Progenitor cell of endocrine pancreas (in vitro differentiated cells): Measurements from ENCODE around the gene HGFAC. TPM values are rescaled to one million over a fixed set of nuclear protein-coding genes. Genes with fewer than 3 reads are reported as not detected.

ENCODE experiments used
- DNase-seq: peaks from one replicate; pipeline ENCODE4 v3.0.0; 2021; ENCODE audit warnings: low spot score; ENCODE audit not compliant: unreplicated experiment
- H3K27ac Mint-ChIP-seq: 2 replicates; pipeline ENCODE4 v1.8.0; 2021; ENCODE audit warnings: mild to moderate bottlenecking, moderate library complexity, mixed read lengths
- H3K27me3 Mint-ChIP-seq: 2 replicates; pipeline ENCODE4 v1.8.0; 2021; ENCODE audit warnings: mixed read lengths
- H3K36me3 Mint-ChIP-seq: 2 replicates; pipeline ENCODE4 v1.8.0; 2022; ENCODE audit warnings: mixed read lengths; ENCODE audit not compliant: insufficient read depth
- H3K4me1 Mint-ChIP-seq: 2 replicates; pipeline ENCODE4 v1.8.0; 2021; ENCODE audit warnings: low read depth, mixed read lengths
- H3K4me3 Mint-ChIP-seq: 2 replicates; pipeline ENCODE4 v1.8.0; 2021; ENCODE audit warnings: low read depth, mild to moderate bottlenecking, moderate library complexity, mixed read lengths
- H3K9me3 Mint-ChIP-seq: 2 replicates; pipeline ENCODE4 v1.8.0; 2021; ENCODE audit warnings: low read depth, mixed read lengths
- total RNA-seq: library from RNA; stranded (reverse); gene quantifications from 2 replicates; pipeline ENCODE4 v1.2.1, GENCODE V29; 2021
- TF ChIP-seq, protein P1 (sequence below): fragments of 200-600 bp; sonication (generic); IDR thresholded peaks from one replicate; pipeline ENCODE4 v1.5.0; 2021; ENCODE audit warnings: antibody characterized with exemption, mild to moderate bottlenecking; ENCODE audit not compliant: unreplicated experiment

Gene HGFAC
- total RNA-seq, 1 donor from 2014 or later: 7.5 TPM

DNA sequence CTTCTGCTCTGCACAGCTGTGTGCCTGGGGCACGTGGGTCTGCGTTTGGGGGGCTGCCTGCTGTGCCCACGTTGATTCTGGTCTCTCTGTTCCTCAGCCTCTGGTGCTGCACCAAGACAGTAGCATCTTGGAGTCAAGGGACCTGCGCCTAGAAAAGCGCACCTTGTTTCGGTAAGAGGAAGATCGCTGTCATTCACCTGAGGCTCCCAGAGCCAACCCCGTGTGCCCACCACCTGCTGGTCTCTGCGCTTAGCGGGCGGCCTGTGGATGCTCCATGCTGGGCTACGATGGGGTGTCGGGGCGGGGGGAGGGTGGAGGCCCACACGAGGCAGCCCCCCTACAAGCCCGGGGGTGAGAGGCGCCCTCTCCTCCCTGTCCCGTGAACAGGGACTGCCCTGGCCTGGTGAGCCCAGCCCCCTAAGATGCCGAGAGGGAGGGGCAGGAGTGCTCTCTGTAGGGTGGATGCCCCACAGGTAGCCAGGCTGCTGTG is 18.9 kb upstream of the HGFAC start:
- Mint-ChIP-seq H3K4me3 (no peak overlapping the region), H3K27me3 (no peaks in the 10 kb centered on the region), H3K4me1 (no peaks in the 10 kb centered on the region), H3K9me3 (no peaks in the 10 kb centered on the region), H3K36me3 (peaks cover 8% of the 10 kb centered on the region), H3K27ac (no peak overlapping the region)
- TF ChIP-seq, protein P1, sequence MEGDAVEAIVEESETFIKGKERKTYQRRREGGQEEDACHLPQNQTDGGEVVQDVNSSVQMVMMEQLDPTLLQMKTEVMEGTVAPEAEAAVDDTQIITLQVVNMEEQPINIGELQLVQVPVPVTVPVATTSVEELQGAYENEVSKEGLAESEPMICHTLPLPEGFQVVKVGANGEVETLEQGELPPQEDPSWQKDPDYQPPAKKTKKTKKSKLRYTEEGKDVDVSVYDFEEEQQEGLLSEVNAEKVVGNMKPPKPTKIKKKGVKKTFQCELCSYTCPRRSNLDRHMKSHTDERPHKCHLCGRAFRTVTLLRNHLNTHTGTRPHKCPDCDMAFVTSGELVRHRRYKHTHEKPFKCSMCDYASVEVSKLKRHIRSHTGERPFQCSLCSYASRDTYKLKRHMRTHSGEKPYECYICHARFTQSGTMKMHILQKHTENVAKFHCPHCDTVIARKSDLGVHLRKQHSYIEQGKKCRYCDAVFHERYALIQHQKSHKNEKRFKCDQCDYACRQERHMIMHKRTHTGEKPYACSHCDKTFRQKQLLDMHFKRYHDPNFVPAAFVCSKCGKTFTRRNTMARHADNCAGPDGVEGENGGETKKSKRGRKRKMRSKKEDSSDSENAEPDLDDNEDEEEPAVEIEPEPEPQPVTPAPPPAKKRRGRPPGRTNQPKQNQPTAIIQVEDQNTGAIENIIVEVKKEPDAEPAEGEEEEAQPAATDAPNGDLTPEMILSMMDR: no peak
- no peak for DNase-seq

DNA sequence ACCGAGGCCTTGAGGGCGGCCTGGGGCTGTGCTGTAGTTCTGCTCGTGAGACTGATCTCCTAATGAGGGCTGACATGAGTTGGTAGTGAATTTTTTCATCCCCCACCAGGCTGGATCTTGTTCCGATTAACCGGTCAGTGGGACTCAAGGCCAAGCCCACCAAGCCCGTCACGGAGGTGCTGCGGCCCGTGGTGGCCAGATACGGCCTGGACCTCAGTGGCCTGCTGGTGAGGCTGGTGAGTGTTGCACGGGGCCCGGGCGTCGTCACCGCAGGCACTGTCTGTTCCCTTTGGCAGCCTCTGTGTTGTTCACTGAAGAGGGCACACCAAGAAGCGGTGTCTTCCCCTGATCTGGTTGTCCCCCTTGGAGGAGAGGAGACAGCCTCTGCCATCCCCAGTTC is 18.4 kb upstream of the HGFAC start:
- Mint-ChIP-seq H3K27ac (no peak overlapping the region), H3K4me3 (no peak overlapping the region), H3K9me3 (no peaks in the 10 kb centered on the region), H3K36me3 (peaks cover 7% of the 10 kb centered on the region), H3K4me1 (no peaks in the 10 kb centered on the region), H3K27me3 (no peaks in the 10 kb centered on the region)
- DNase-seq: no peak
- TF ChIP-seq, protein P1: no peak

DNA sequence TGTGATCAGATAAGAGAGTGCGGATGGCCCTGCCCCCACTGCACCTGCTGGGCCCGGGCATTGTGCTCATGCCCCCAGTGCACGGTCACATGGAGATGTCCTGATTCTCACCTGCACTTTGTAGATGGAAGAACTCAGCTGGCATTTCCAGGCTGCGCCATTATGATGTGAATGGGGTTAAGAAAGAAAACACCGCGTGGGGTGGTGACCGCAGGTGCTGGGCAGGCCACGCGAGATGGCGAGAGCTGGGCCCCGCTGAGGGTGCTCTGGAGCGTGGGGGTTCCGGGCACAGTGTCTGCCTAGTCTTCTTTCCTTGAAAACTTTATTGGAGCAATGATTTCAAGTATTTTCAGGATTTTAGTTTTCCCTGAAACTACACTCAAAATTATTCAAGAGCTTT is 17.8 kb upstream of the HGFAC start:
- TF ChIP-seq, protein P1: no peak
- H3K4me1 Mint-ChIP-seq: no peaks in the 10 kb centered on the region
- H3K27me3 Mint-ChIP-seq: no peaks in the 10 kb centered on the region

DNA sequence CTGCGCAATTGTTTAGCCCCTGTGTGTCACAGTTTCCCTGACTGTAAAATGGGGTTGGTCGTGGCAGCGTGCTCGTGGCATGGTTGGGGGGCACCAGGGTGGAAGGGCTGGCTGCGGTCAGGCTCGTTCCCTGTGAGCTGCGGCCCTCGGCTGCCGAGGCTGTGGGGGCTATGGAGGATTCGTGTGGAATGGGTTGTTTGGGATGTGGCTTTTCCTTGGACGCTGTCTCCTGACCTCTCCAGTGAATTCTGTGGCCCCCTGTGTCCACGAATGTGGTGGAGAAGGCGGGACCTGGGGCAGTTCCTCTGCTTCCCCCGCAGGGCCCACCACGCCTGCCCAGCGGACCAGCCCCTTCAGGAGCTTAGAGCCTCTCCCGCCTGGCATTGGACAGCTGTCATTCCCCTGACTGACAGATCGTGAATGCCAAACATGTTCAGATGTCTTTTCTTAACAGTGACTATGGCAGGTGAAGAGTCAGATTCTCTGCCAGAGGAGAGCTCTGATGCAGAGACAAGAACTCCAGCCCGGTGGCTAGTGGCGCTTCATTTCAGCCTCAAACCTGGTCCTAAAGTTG is 17.2 kb upstream of the HGFAC start:
- Mint-ChIP-seq H3K36me3 (peaks cover 11% of the 10 kb centered on the region), H3K9me3 (no peaks in the 10 kb centered on the region), H3K4me1 (no peaks in the 10 kb centered on the region), H3K27me3 (no peaks in the 10 kb centered on the region), H3K4me3 (no peak overlapping the region), H3K27ac (no peak overlapping the region)
- TF ChIP-seq, protein P1: no peak
- no peak for DNase-seq

More for the DNA sequence above, 17.8 kb upstream of the HGFAC start:
- DNase-seq: no peak
- no peak overlapping the region for H3K4me3 Mint-ChIP-seq
- peaks cover 9% of the 10 kb centered on the region for H3K36me3 Mint-ChIP-seq
- no peak overlapping the region for H3K27ac Mint-ChIP-seq
- H3K9me3 Mint-ChIP-seq: no peaks in the 10 kb centered on the region

DNA sequence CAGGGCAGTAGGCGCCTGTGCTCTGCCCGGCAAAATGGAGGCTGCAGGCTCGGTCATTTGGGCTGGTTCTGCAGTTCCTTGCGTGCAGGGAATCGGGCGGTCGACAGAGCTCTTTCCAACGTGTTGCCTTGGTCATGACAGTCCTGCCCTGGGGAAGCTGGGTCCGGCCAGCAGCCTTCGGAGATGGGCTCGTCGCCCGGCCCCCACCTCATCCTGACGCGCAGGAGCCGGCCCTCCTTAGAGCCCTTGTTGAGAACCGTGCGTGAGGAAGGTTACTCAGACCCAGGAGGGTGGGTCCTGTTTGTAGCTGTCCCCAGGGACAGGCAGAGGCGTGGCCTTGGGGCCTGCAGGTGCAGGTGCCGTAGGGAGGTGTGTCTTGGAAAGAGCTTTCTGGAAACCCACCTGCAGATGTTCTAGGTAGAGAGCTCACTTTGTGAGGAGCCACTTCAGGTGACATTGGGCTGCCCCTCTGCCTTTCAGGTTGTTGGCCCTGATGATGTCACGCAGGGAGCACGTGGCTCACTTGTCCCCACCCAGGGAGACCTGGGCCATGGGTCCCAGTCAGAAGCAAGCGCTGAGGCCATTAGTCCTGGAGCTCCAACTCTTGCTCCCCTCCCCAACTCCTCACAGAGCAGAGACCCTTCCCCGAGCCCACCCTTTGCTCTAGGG is 15.2 kb upstream of the HGFAC start:
- Mint-ChIP-seq H3K27ac (no peak overlapping the region), H3K9me3 (no peaks in the 10 kb centered on the region), H3K27me3 (no peaks in the 10 kb centered on the region), H3K4me1 (no peaks in the 10 kb centered on the region), H3K4me3 (no peak overlapping the region), H3K36me3 (peaks cover 8% of the 10 kb centered on the region)
- no peak for DNase-seq
- TF ChIP-seq, protein P1: no peak
